OCI-LY7 (cell line): Measurements from ENCODE around the gene IL17RE.

ENCODE experiments used
- EZH2phosphoT487 ChIP-seq: fragments of 200-600 bp; sonication (generic); IDR thresholded peaks from 2 replicates; pipeline ENCODE4 v1.6.1; 2018; ENCODE audit warnings: low read depth, borderline replicate concordance, mild to moderate bottlenecking, mixed run types, antibody characterized with exemption, low read length, moderate library complexity, mixed read lengths
- TF ChIP-seq, protein P1 (sequence below): fragments of 200-600 bp; sonication (generic); conservative IDR thresholded peaks from 2 replicates; pipeline ENCODE4 v1.5.1; 2014; ENCODE audit warnings: mild to moderate bottlenecking, antibody characterized with exemption, low read length, moderate library complexity, mixed read lengths

DNA sequence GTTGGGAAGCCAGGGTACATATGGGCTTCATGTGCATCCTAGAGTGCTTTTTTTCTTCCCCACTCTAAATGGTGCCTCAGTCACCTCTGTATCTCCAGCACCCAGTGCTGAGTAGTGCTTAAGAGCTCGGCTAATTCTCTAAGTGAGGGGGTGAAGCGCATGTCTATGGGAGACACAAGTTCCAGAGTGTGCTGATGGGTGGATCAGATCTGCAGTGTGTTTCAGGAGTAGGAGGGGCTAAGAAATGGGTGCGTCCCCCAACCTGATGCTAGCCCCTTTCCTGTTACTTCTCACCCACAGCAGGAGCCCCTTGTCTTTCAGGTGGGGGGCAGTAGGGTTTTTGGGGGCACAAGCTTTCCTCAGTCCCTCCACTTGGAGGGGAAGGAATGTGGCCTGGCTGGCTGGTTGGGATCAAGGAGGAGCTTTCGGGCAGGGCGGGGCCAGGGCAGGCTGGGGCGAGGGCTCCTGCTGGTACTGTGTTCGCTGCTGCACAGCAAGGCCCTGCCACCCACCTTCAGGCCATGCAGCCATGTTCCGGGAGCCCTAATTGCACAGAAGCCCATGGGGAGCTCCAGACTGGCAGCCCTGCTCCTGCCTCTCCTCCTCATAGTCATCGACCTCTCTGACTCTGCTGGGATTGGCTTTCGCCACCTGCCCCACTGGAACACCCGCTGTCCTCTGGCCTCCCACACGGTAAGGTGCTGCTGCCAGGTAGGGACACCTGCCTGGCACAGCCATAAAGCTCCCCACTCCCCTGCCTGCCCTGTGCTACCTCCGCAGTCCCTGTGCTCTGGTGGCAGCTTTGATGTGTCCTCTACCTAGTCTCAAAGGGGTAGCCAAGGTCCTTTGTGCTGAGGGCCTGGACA lies at the start of gene IL17RE:
- TF ChIP-seq, protein P1, sequence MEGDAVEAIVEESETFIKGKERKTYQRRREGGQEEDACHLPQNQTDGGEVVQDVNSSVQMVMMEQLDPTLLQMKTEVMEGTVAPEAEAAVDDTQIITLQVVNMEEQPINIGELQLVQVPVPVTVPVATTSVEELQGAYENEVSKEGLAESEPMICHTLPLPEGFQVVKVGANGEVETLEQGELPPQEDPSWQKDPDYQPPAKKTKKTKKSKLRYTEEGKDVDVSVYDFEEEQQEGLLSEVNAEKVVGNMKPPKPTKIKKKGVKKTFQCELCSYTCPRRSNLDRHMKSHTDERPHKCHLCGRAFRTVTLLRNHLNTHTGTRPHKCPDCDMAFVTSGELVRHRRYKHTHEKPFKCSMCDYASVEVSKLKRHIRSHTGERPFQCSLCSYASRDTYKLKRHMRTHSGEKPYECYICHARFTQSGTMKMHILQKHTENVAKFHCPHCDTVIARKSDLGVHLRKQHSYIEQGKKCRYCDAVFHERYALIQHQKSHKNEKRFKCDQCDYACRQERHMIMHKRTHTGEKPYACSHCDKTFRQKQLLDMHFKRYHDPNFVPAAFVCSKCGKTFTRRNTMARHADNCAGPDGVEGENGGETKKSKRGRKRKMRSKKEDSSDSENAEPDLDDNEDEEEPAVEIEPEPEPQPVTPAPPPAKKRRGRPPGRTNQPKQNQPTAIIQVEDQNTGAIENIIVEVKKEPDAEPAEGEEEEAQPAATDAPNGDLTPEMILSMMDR = no peak
- no peak for TF ChIP-seq EZH2phosphoT487
